Panc1 (cell line): ENCODE results near the gene RB1. TPM values are rescaled to one million over a fixed set of nuclear protein-coding genes. Genes with fewer than 3 reads are reported as not detected.

Source experiments
- ATAC-seq: fragments of 200-7000 bp; cut with Tn5 transposase; 2 replicates; pipeline ENCODE4 v1.9.1; 2020; ENCODE audit warnings: mild to moderate bottlenecking, moderate library complexity
- BruUV-seq: library from RNA; stranded (reverse); fragments of 400-500 nt; replicated peaks from 2 replicates; lab custom pipeline; 2021; lab: Mats Ljungman, UMichigan
- CTCF ChIA-PET: fragments of 300-600 bp; sonication (Branson Sonifier 250); formaldehyde crosslinking; loops from one replicate; lab custom pipeline; 2022; ENCODE audit warnings: antibody characterized with exemption; lab: Charles Lee
- POLR2A ChIA-PET: fragments of 300-600 bp; sonication (Branson Sonifier 250); formaldehyde crosslinking; loops from one replicate; lab custom pipeline; 2022; ENCODE audit warnings: antibody characterized with exemption; lab: Charles Lee
- DNase-seq: peaks from one replicate; pipeline ENCODE4 v3.0.0-alpha.2; 2010; ENCODE audit warnings: low read depth, low spot score
- H3K27ac ChIP-seq: 2 replicates; pipeline ENCODE4 v1.5.1; 2011; ENCODE audit warnings: mild to moderate bottlenecking, low read length, inconsistent platforms
- H3K27me3 ChIP-seq: fragments of 200-500 bp; sonication (Bioruptor generic); 2 replicates; pipeline ENCODE4 v1.6.0; 2014; ENCODE audit warnings: low read length, inconsistent platforms; ENCODE audit not compliant: control insufficient read depth, insufficient read depth
- H3K36me3 ChIP-seq: fragments of 200-500 bp; sonication (Bioruptor generic); 2 replicates; pipeline ENCODE4 v1.5.1; 2014; ENCODE audit warnings: inconsistent platforms, mild to moderate bottlenecking, low read length, moderate library complexity; ENCODE audit not compliant: control insufficient read depth, insufficient read depth
- H3K4me1 ChIP-seq: 2 replicates; pipeline ENCODE4 v1.5.1; 2011; ENCODE audit warnings: inconsistent platforms, mild to moderate bottlenecking, low read length, moderate library complexity; ENCODE audit not compliant: control insufficient read depth, insufficient read depth
- H3K4me3 ChIP-seq, 2 experiments: 2 replicates each; pipeline ENCODE4 v1.5.1; 2011 to 2012; ENCODE audit warnings: low read depth in 2 of 2, low read length in 2 of 2, mild to moderate bottlenecking in 2 of 2, inconsistent platforms in 1 of 2, moderate library complexity in 1 of 2
- H3K9me3 ChIP-seq: fragments of 200-500 bp; sonication (Bioruptor generic); 2 replicates; pipeline ENCODE4 v1.5.1; 2014; ENCODE audit warnings: low read depth, mild to moderate bottlenecking, inconsistent platforms, low read length, moderate library complexity; ENCODE audit not compliant: control insufficient read depth, insufficient read depth
- POLR2AphosphoS5 ChIP-seq: IDR thresholded peaks from 2 replicates; pipeline ENCODE4 v1.6.1; 2012; ENCODE audit warnings: mild to moderate bottlenecking, low read depth, low read length, moderate library complexity
- SIN3A ChIP-seq: IDR thresholded peaks from 2 replicates; pipeline ENCODE4 v1.6.1; 2012; ENCODE audit warnings: low read depth, mild to moderate bottlenecking, low read length, moderate library complexity, borderline replicate concordance; ENCODE audit not compliant: insufficient read depth
- TCF7L2 ChIP-seq: IDR thresholded peaks from 2 replicates; pipeline ENCODE4 v1.6.1; 2011; ENCODE audit warnings: mild to moderate bottlenecking, low read depth, low read length, inconsistent platforms
- in situ Hi-C: cut with HindIII; loops from 2 replicates; pipeline ENCODE4 v1.10.0; 2016; ENCODE audit warnings: low sequenced_read_pairs, low pct_unique_long_range_greater_than_20kb
- intact Hi-C: fragments of 100-400 bp; cut with micrococcal nuclease; formaldehyde crosslinking; loops from one replicate; pipeline ENCODE4 v1.10.0; 2022; ENCODE audit not compliant: unreplicated experiment
- total RNA-seq: library from RNA; stranded (reverse); gene quantifications from one replicate; pipeline ENCODE4 v1.2.1, GENCODE V29; 2021; ENCODE audit not compliant: unreplicated experiment
- TF ChIP-seq, protein P1 (sequence below): fragments of 450-650 bp; IDR thresholded peaks from 2 replicates; pipeline ENCODE4 v1.5.1; 2017; ENCODE audit warnings: mild to moderate bottlenecking
- TF ChIP-seq, protein P2 (sequence below), 2 experiments: IDR thresholded peaks; 2 replicates each; pipeline ENCODE4 v1.6.1; 2011 to 2012; ENCODE audit warnings: low read depth in 2 of 2, control low read depth in 1 of 2, low read length in 1 of 2, mild to moderate bottlenecking in 1 of 2, moderate library complexity in 1 of 2; ENCODE audit not compliant: insufficient read depth in 1 of 2

Gene RB1
- total RNA-seq, 1 experiment from 2014 or later, result 36.0 TPM

DNA sequence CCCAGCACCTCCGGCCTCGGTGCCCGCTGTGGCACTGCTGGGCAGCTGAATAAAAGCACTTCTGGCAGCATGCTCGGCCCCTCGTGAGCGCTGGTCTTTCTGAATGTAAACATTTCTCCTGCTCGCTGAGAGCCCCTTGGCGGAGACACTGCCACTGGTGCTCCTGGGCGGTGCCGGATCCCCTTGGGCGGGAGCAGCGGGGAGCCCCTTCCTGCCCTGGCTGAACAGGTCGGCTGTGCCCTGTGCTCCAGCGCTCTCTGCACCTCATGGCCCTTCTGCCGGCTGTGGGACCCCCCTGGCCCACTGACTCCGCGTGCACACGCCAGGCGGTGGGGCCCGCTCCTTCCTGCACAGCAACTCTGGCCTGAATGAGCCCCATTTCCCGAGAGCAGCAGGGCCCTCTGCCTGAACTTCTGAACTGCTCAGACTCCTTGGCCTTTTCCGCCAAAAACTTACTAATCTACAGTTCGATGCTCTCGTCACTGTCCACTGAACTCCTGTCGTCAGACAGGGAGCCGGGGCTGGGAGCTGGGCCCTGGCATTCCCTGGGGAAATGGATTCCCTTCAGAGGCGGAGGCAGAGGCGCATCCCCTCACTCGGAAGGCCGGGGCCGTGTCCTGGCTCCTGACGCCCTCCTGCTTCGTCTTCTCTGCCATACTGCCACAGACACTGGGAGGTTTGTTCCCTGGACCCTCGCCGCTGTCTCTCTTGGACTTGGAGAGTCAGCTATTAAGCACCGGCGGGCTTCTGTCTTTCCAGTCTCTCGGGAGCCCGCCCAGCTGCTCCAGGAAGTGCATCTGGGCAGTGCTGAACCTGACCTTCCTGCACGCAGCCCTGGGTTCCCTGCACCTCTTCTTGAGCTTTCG is 14.2 kb downstream of the RB1 start:
- H3K4me1 ChIP-seq, result no peaks in the 10 kb centered on the region
- POLR2A ChIA-PET, result no interaction called here
- no peaks in the 10 kb centered on the region; the same call in 1 of the 2 replicates for H3K9me3 ChIP-seq
- H3K36me3 ChIP-seq, result no peaks in the 10 kb centered on the region
- no TSS peak for BruUV-seq
- H3K4me3 ChIP-seq, result no peak overlapping the region
- no peak overlapping the region for H3K27ac ChIP-seq
- ATAC-seq (no peak), DNase-seq (no peak)
- in situ Hi-C loops, result no loop called here
- TF ChIP-seq TCF7L2, result no peak
- no peak for TF ChIP-seq POLR2AphosphoS5
- TF ChIP-seq, protein P1, sequence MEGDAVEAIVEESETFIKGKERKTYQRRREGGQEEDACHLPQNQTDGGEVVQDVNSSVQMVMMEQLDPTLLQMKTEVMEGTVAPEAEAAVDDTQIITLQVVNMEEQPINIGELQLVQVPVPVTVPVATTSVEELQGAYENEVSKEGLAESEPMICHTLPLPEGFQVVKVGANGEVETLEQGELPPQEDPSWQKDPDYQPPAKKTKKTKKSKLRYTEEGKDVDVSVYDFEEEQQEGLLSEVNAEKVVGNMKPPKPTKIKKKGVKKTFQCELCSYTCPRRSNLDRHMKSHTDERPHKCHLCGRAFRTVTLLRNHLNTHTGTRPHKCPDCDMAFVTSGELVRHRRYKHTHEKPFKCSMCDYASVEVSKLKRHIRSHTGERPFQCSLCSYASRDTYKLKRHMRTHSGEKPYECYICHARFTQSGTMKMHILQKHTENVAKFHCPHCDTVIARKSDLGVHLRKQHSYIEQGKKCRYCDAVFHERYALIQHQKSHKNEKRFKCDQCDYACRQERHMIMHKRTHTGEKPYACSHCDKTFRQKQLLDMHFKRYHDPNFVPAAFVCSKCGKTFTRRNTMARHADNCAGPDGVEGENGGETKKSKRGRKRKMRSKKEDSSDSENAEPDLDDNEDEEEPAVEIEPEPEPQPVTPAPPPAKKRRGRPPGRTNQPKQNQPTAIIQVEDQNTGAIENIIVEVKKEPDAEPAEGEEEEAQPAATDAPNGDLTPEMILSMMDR, result no peak
- TF ChIP-seq, protein P2, sequence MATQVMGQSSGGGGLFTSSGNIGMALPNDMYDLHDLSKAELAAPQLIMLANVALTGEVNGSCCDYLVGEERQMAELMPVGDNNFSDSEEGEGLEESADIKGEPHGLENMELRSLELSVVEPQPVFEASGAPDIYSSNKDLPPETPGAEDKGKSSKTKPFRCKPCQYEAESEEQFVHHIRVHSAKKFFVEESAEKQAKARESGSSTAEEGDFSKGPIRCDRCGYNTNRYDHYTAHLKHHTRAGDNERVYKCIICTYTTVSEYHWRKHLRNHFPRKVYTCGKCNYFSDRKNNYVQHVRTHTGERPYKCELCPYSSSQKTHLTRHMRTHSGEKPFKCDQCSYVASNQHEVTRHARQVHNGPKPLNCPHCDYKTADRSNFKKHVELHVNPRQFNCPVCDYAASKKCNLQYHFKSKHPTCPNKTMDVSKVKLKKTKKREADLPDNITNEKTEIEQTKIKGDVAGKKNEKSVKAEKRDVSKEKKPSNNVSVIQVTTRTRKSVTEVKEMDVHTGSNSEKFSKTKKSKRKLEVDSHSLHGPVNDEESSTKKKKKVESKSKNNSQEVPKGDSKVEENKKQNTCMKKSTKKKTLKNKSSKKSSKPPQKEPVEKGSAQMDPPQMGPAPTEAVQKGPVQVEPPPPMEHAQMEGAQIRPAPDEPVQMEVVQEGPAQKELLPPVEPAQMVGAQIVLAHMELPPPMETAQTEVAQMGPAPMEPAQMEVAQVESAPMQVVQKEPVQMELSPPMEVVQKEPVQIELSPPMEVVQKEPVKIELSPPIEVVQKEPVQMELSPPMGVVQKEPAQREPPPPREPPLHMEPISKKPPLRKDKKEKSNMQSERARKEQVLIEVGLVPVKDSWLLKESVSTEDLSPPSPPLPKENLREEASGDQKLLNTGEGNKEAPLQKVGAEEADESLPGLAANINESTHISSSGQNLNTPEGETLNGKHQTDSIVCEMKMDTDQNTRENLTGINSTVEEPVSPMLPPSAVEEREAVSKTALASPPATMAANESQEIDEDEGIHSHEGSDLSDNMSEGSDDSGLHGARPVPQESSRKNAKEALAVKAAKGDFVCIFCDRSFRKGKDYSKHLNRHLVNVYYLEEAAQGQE (IDR thresholded peaks at IDR 0.05; ENCODE audit: insufficient read depth in 1 of 2, low read depth in 2 of 2, low read length in 1 of 2), result no peak
- no peak for TF ChIP-seq SIN3A
- CTCF ChIA-PET, result no interaction called here
- intact Hi-C loops, result no loop called here
- no peaks in the 10 kb centered on the region for H3K27me3 ChIP-seq

GRCh38 chr13:48318377-48318811 is 14.8 kb downstream of the RB1 start:
- ChIA-PET POLR2A (no interaction called here), CTCF (no interaction called here)
- no TSS peak for BruUV-seq
- no peaks in the 10 kb centered on the region for H3K4me1 ChIP-seq
- DNase-seq (no peak), ATAC-seq (no peak)
- no peak overlapping the region for H3K4me3 ChIP-seq
- intact Hi-C loops (no loop called here), in situ Hi-C loops (no loop called here)
- TF ChIP-seq, protein P2 (IDR thresholded peaks at IDR 0.05; ENCODE audit: insufficient read depth in 1 of 2, low read depth in 2 of 2, low read length in 1 of 2), result no peak
- TF ChIP-seq, protein P1, result no peak
- TF ChIP-seq TCF7L2, result no peak
- no peak for TF ChIP-seq POLR2AphosphoS5
- TF ChIP-seq SIN3A, result no peak
- no peak overlapping the region for H3K27ac ChIP-seq
- H3K27me3 ChIP-seq, result no peaks in the 10 kb centered on the region
- no peaks in the 10 kb centered on the region for H3K36me3 ChIP-seq
- no peaks in the 10 kb centered on the region; the same call in 1 of the 2 replicates for H3K9me3 ChIP-seq
